ENCODE data around the gene HUS1. TPM values are rescaled to one million over a fixed set of nuclear protein-coding genes. Genes with fewer than 3 reads are reported as not detected.

Gene HUS1
- polyA plus RNA-seq, 2 of the 4 experiments (the other 2 are of a cell fraction) = 18.0 to 39.8 TPM

- peak overlapping the region in 1 of 2 experiments; percentile 62; a peak in 3 of 6 replicates for H3K27ac ChIP-seq
Measured at GRCh38 chr7:47941136-47941844, 38.1 kb downstream of the HUS1 start.

DNA sequence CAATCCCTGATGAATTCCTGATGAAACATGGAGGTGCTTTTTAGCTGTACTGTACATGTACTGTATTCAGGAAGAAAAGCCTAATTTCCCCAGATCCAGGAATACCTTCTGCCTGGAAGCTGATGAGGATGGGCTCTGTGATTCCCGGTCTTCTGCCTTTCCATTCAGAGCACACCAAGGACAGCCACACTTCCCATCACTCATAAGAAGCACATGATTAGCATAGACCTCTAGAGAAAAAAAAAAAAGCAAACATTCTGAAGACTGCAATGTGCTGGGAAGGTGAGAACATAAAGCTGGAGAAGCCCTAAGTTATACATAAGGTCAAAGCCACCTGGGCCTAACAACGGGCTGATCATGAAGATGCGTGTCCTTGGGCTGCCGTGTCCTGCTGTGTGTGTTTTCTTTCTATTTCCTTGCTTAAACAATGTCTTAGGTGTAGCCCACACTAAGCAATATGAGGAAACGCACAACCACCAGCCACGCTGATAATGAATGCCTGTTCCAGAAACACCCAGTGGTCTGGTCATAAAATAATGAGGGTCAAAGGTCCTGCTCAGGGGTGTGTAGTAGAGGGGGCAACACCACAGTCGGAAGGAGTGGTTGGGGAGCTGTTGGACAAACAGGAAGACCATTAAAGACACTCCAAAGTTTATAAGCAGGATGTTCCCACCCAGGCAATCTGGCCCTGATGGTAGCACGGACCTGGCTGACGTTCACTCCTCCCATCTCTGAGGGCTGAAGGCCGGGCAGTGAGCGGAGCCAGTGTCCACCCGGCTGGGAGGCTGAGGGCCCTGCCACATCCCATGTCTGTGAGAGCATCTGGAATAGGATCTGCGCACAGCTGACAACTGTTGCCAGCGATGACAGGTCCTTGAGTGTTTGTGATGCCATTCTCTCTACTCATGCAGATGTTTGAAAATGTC lies 39.1 kb downstream of the HUS1 start:
- ChIA-PET CTCF (interaction anchor here (0.6 to 5.4 kb wide), 9 partner anchors 9 to 996 kb away, joined by 3 to 36 read pairs (median 9); no protein-coding TSS in a partner anchor), POLR2A (no interaction called here)
- ATAC-seq (no peak), FAIRE-seq (no peak), DNase-seq (ENCODE audit: low read depth in 1 of 2, low spot score in 1 of 2) (no peak)
- no peak overlapping the region for H3K4me3 ChIP-seq
- no peaks in the 10 kb centered on the region for H3K9me3 ChIP-seq
- H3K4me2 ChIP-seq = no peak overlapping the region
- TF ChIP-seq MAFK (IDR thresholded peaks at IDR 0.05; ENCODE audit: partially characterized antibody) (no peak), FOSB (CRISPR knock-in tag; IDR thresholded peaks at IDR 0.05) (no peak), JUNB (IDR thresholded peaks at IDR 0.05) (no peak), KDM1A (IDR thresholded peaks at IDR 0.05; ENCODE audit: low read depth) (no peak), BHLHE40 (IDR thresholded peaks at IDR 0.05; ENCODE audit: low read depth, low read length) (no peak), KDM5A (IDR thresholded peaks at IDR 0.05) (no peak), BCL3 (IDR thresholded peaks at IDR 0.05) (no peak), MAZ (IDR thresholded peaks at IDR 0.05; ENCODE audit: borderline replicate concordance, low read depth, low read length) (no peak), HOXB13 (CRISPR knock-in tag; IDR thresholded peaks at IDR 0.05; ENCODE audit: low read depth) (no peak), HES2 (IDR thresholded peaks at IDR 0.05) (no peak), RCOR1 (IDR thresholded peaks at IDR 0.05; ENCODE audit: low read depth, low read length) (no peak), HEYL (CRISPR knock-in tag; IDR thresholded peaks at IDR 0.05) (no peak), SMC3 (IDR thresholded peaks at IDR 0.05) (no peak), CBX8 (IDR thresholded peaks at IDR 0.05) (no peak)
- TF ChIP-seq, protein P1, sequence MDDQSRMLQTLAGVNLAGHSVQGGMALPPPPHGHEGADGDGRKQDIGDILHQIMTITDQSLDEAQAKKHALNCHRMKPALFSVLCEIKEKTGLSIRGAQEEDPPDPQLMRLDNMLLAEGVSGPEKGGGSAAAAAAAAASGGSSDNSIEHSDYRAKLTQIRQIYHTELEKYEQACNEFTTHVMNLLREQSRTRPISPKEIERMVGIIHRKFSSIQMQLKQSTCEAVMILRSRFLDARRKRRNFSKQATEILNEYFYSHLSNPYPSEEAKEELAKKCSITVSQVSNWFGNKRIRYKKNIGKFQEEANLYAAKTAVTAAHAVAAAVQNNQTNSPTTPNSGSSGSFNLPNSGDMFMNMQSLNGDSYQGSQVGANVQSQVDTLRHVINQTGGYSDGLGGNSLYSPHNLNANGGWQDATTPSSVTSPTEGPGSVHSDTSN (IDR thresholded peaks at IDR 0.05) = no peak
- TF ChIP-seq, protein P2, sequence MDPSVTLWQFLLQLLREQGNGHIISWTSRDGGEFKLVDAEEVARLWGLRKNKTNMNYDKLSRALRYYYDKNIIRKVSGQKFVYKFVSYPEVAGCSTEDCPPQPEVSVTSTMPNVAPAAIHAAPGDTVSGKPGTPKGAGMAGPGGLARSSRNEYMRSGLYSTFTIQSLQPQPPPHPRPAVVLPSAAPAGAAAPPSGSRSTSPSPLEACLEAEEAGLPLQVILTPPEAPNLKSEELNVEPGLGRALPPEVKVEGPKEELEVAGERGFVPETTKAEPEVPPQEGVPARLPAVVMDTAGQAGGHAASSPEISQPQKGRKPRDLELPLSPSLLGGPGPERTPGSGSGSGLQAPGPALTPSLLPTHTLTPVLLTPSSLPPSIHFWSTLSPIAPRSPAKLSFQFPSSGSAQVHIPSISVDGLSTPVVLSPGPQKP (IDR thresholded peaks at IDR 0.05; ENCODE audit: low read depth, low read length) = no peak
- TF ChIP-seq, protein P3, sequence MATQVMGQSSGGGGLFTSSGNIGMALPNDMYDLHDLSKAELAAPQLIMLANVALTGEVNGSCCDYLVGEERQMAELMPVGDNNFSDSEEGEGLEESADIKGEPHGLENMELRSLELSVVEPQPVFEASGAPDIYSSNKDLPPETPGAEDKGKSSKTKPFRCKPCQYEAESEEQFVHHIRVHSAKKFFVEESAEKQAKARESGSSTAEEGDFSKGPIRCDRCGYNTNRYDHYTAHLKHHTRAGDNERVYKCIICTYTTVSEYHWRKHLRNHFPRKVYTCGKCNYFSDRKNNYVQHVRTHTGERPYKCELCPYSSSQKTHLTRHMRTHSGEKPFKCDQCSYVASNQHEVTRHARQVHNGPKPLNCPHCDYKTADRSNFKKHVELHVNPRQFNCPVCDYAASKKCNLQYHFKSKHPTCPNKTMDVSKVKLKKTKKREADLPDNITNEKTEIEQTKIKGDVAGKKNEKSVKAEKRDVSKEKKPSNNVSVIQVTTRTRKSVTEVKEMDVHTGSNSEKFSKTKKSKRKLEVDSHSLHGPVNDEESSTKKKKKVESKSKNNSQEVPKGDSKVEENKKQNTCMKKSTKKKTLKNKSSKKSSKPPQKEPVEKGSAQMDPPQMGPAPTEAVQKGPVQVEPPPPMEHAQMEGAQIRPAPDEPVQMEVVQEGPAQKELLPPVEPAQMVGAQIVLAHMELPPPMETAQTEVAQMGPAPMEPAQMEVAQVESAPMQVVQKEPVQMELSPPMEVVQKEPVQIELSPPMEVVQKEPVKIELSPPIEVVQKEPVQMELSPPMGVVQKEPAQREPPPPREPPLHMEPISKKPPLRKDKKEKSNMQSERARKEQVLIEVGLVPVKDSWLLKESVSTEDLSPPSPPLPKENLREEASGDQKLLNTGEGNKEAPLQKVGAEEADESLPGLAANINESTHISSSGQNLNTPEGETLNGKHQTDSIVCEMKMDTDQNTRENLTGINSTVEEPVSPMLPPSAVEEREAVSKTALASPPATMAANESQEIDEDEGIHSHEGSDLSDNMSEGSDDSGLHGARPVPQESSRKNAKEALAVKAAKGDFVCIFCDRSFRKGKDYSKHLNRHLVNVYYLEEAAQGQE (IDR thresholded peaks at IDR 0.05) = no peak
- H3K27ac ChIP-seq = peak overlapping the region in 1 of 2 experiments; percentile 62; a peak in 3 of 6 replicates
- peaks cover 13% of the 10 kb centered on the region for H3K4me1 ChIP-seq
- WGBS (ENCODE audit: missing lambda C conversion rate) = 89% methylated on average over 14 of the region's 14 CpGs

More at GRCh38 chr7:47941136-47941844, 38.1 kb downstream of the HUS1 start:
- ChIA-PET POLR2A (no interaction called here), CTCF (interaction anchor here (0.7 to 5.4 kb wide), 8 partner anchors 10 to 675 kb away, joined by 3 to 36 read pairs (median 10); no protein-coding TSS in a partner anchor)
- FAIRE-seq = no peak
- WGBS (ENCODE audit: missing lambda C conversion rate) = 72% methylated on average over 8 of the region's 9 CpGs
- DNase-seq (ENCODE audit: low read depth in 1 of 2, low spot score in 1 of 2) = no peak
- H3K4me3 ChIP-seq = no peak overlapping the region
- no peak for ATAC-seq
- H3K4me2 ChIP-seq = 0 out of 3 replicates have a peak overlapping the region, but pooled peaks have one; percentile 2
- no peak for TF ChIP-seq FOSL2 (IDR thresholded peaks at IDR 0.05)
- TF ChIP-seq FOSL2 (CRISPR knock-in tag; IDR thresholded peaks at IDR 0.05) = peak; percentile 64; the same call in 1 of the 2 replicates
- TF ChIP-seq, protein P4, sequence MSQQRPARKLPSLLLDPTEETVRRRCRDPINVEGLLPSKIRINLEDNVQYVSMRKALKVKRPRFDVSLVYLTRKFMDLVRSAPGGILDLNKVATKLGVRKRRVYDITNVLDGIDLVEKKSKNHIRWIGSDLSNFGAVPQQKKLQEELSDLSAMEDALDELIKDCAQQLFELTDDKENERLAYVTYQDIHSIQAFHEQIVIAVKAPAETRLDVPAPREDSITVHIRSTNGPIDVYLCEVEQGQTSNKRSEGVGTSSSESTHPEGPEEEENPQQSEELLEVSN (IDR thresholded peaks at IDR 0.05; ENCODE audit: borderline replicate concordance, low read depth) = no peak
- no peak for TF ChIP-seq RCOR1 (IDR thresholded peaks at IDR 0.05; ENCODE audit: low read depth, low read length)
- H3K4me1 ChIP-seq = peaks cover 13% of the 10 kb centered on the region
- no peaks in the 10 kb centered on the region for H3K9me3 ChIP-seq

All from A549 (cell line).